Activated T-cell treated with anti-CD3 and anti-CD28 coated beads, Interleukin-2, amount 50 U/mL, for 1 hour (primary cell): ENCODE results near the gene ZCCHC7.
"Not testable (repeated sequence)": the region's sequence is repeated elsewhere in the genome, so short reads cannot be mapped to it uniquely, and the experiment has no call there.

ENCODE experiments used
- DNase-seq: peaks from one replicate; pipeline ENCODE4 v3.0.0-alpha.2; 2020

Gene ZCCHC7

GRCh38 chr9:37121881-37122280, 1.5 kb downstream of the ZCCHC7 start:
- no peak for DNase-seq

- no peak for DNase-seq
Measured at GRCh38 chr9:37126214-37126788, 5.9 kb downstream of the ZCCHC7 start.

GRCh38 chr9:37127018-37127417, 6.6 kb downstream of the ZCCHC7 start:
- no peak for DNase-seq

- DNase-seq, result no peak
Measured at GRCh38 chr9:37128051-37128450, 7.7 kb downstream of the ZCCHC7 start.

GRCh38 chr9:37134166-37134565, 13.8 kb downstream of the ZCCHC7 start:
- DNase-seq, result no peak

GRCh38 chr9:37141015-37141414, 20.6 kb downstream of the ZCCHC7 start:
- DNase-seq, result no peak

- no peak for DNase-seq
Measured at GRCh38 chr9:37144762-37145161, 24.4 kb downstream of the ZCCHC7 start.

- DNase-seq, result no peak
Measured at GRCh38 chr9:37146410-37146809, 26.0 kb downstream of the ZCCHC7 start.

- no peak for DNase-seq
Measured at GRCh38 chr9:37148181-37148580, 27.8 kb downstream of the ZCCHC7 start.

GRCh38 chr9:37149666-37150308, 29.4 kb downstream of the ZCCHC7 start:
- DNase-seq, result no peak

GRCh38 chr9:37150415-37150814, 30.0 kb downstream of the ZCCHC7 start:
- DNase-seq, result no peak

GRCh38 chr9:37151812-37152211, 31.4 kb downstream of the ZCCHC7 start:
- no peak for DNase-seq

- DNase-seq, result no peak
Measured at GRCh38 chr9:37152365-37152764, 32.0 kb downstream of the ZCCHC7 start.

GRCh38 chr9:37155601-37156000, 35.2 kb downstream of the ZCCHC7 start:
- no peak for DNase-seq

GRCh38 chr9:37156205-37156604, 35.8 kb downstream of the ZCCHC7 start:
- DNase-seq, result no peak

- DNase-seq, result no peak
Measured at GRCh38 chr9:37156781-37157356, 36.5 kb downstream of the ZCCHC7 start.

- no peak for DNase-seq
Measured at GRCh38 chr9:37157726-37158377, 37.5 kb downstream of the ZCCHC7 start.

- DNase-seq, result no peak
Measured at GRCh38 chr9:37163299-37163698, 42.9 kb downstream of the ZCCHC7 start.

- not testable (repeated sequence) for DNase-seq
Measured at GRCh38 chr9:37164335-37164734, 44.0 kb downstream of the ZCCHC7 start.

- DNase-seq, result no peak
Measured at GRCh38 chr9:37165644-37166043, 45.3 kb downstream of the ZCCHC7 start.

- no peak for DNase-seq
Measured at GRCh38 chr9:37167456-37168047, 47.2 kb downstream of the ZCCHC7 start.

- no peak for DNase-seq
Measured at GRCh38 chr9:37172557-37172956, 52.2 kb downstream of the ZCCHC7 start.

- DNase-seq, result no peak
Measured at GRCh38 chr9:37174247-37174646, 53.9 kb downstream of the ZCCHC7 start.

GRCh38 chr9:37178742-37179141, 58.4 kb downstream of the ZCCHC7 start:
- DNase-seq, result no peak
